K562 (cell line): ENCODE measurements around the gene ADGRL3. TPM values are rescaled to one million over a fixed set of nuclear protein-coding genes. Genes with fewer than 3 reads are reported as not detected.

Experiments
- ATAC-seq: fragments of 200-7000 bp; cut with Tn5 transposase; 3 replicates; pipeline ENCODE4 v1.9.1; 2020; ENCODE audit warnings: moderate library complexity
- BruUV-seq: library from RNA; stranded (reverse); fragments of 400-500 nt; replicated peaks from 2 replicates; lab custom pipeline; 2021; lab: Mats Ljungman, UMichigan
- CTCF ChIA-PET: fragments of 300-600 bp; formaldehyde crosslinking; extraction: SDS; loops from one replicate; lab custom pipeline; 2021; ENCODE audit warnings: low intra/inter-chr PET ratio; lab: Yijun Ruan, JAX
- POLR2A ChIA-PET: fragments of 300-600, 350-650 bp; sonication (Branson Sonifier 250); formaldehyde crosslinking; extraction: SDS; loops from one replicate; lab custom pipeline; 2021; ENCODE audit warnings: antibody characterized with exemption, inconsistent platforms; lab: Yijun Ruan, JAX
- DNase-seq, 4 experiments: peaks; one replicate each; pipeline versions ENCODE4 v3.0.0 to v3.0.0-alpha.2; 2011 to 2018; ENCODE audit warnings: low spot score in 3 of 4, mixed read lengths in 3 of 4; ENCODE audit errors: extremely low read depth in 1 of 4
- FAIRE-seq: peaks from 2 replicates; lab custom pipeline; 2011; peaks lifted over from hg19 to GRCh38; lab: Jason Lieb, UNC
- H2AFZ ChIP-seq: 2 replicates; pipeline ENCODE4 v1.6.0; 2011; ENCODE audit warnings: low read depth, low read length, control low read depth, inconsistent platforms
- H3K27ac ChIP-seq: fragments of 200-600 bp; 3 replicates; pipeline ENCODE4 v1.8.0; 2011; ENCODE audit warnings: low read depth, mild to moderate bottlenecking, control low read depth, inconsistent platforms, low read length, moderate library complexity, mixed read lengths; ENCODE audit errors: extremely low read depth
- H3K27me3 ChIP-seq, 2 experiments: fragments of 300-600 bp in 1 of 2; 2 replicates in 1 of 2; 3 replicates in 1 of 2; pipeline versions ENCODE4 v1.6.0 to v1.8.0; 2011; ENCODE audit warnings: inconsistent platforms in 2 of 2, low read length in 2 of 2, mild to moderate bottlenecking in 1 of 2, mixed read lengths in 1 of 2, moderate library complexity in 1 of 2; ENCODE audit not compliant: control insufficient read depth in 2 of 2, insufficient read depth in 2 of 2
- H3K36me3 ChIP-seq: fragments of 300-600 bp; 3 replicates; pipeline ENCODE4 v1.8.0; 2011; ENCODE audit warnings: mild to moderate bottlenecking, low read length, inconsistent platforms; ENCODE audit not compliant: control insufficient read depth, insufficient read depth
- H3K4me1 ChIP-seq, 2 experiments: fragments of 200-600 bp in 1 of 2; replicated peaks in 1 of 2; 2 replicates in 1 of 2; 3 replicates in 1 of 2; pipeline versions ENCODE4 v1.5.1 to v1.8.0; 2011; ENCODE audit warnings: inconsistent platforms in 2 of 2, low read length in 2 of 2, mild to moderate bottlenecking in 1 of 2, mixed read lengths in 1 of 2, moderate library complexity in 1 of 2; ENCODE audit not compliant: control insufficient read depth in 2 of 2, insufficient read depth in 2 of 2
- H3K4me2 ChIP-seq: 2 replicates; pipeline ENCODE4 v1.6.1; 2011; ENCODE audit warnings: low read length, control low read depth, inconsistent platforms, mixed read lengths; ENCODE audit not compliant: insufficient read depth
- H3K4me3 ChIP-seq: fragments of 200-600 bp; sonication (generic), shearing (Covaris generic); 2 replicates; pipeline ENCODE4 v1.5.1; 2016; ENCODE audit warnings: control low read depth, inconsistent platforms
- H3K79me2 ChIP-seq: fragments of 200-600 bp; 3 replicates; pipeline ENCODE4 v1.8.0; 2011; ENCODE audit warnings: low read length, inconsistent platforms; ENCODE audit not compliant: control insufficient read depth, insufficient read depth
- H3K9ac ChIP-seq, 2 experiments: 2 replicates each; pipeline versions ENCODE4 v1.6.0 to v1.6.1; 2011; ENCODE audit warnings: low read depth in 2 of 2, low read length in 2 of 2, control low read depth in 1 of 2, inconsistent platforms in 1 of 2, mild to moderate bottlenecking in 1 of 2, mixed read lengths in 1 of 2; ENCODE audit not compliant: insufficient read depth in 1 of 2
- H3K9me1 ChIP-seq: one replicate; pipeline ENCODE4 v1.6.0; 2011; ENCODE audit warnings: inconsistent platforms, mild to moderate bottlenecking, low read length, moderate library complexity; ENCODE audit not compliant: control insufficient read depth, insufficient read depth
- H3K9me3 ChIP-seq: replicated peaks from 2 replicates; pipeline ENCODE4 v1.5.1; 2011; ENCODE audit warnings: low read depth, low read length, inconsistent platforms; ENCODE audit not compliant: control insufficient read depth, insufficient read depth
- H4K20me1 ChIP-seq: replicated peaks from 2 replicates; pipeline ENCODE4 v1.6.1; 2011; ENCODE audit warnings: low read length, inconsistent platforms, mixed read lengths; ENCODE audit not compliant: control insufficient read depth, insufficient read depth
- CEBPG ChIP-seq, 3 experiments: fragments of 200-800 bp in 1 of 3; sonication (Bioruptor generic) in 1 of 3; sonication (generic) in 1 of 3; formaldehyde crosslinking in 1 of 3; IDR thresholded peaks in 2 of 3; conservative IDR thresholded peaks in 1 of 3; 2 replicates each; pipeline versions ENCODE4 v1.6.1 to v1.8.0; 2016 to 2022; ENCODE audit warnings: missing compliant biosample characterization in 2 of 3, missing genetic modification characterization in 2 of 3, mild to moderate bottlenecking in 1 of 3, missing genetic modification reagents in 1 of 3
- CHCHD3 ChIP-seq: fragments of 250-450 bp; sonication (Bioruptor Pico); IDR thresholded peaks from 2 replicates; pipeline ENCODE4 v2.1.2; 2022; ENCODE audit warnings: mild to moderate bottlenecking
- ETV6 ChIP-seq, 3 experiments: fragments of 150-350 bp in 1 of 3; sonication (generic) in 1 of 3; formaldehyde crosslinking in 1 of 3; IDR thresholded peaks; 2 replicates each; pipeline versions ENCODE4 v1.6.1 to v1.8.0; 2014 to 2022; ENCODE audit warnings: borderline replicate concordance in 2 of 3, low read depth in 2 of 3, antibody characterized with exemption in 1 of 3, low read length in 1 of 3, mild to moderate bottlenecking in 1 of 3, missing genetic modification reagents in 1 of 3
- MCM3 ChIP-seq: fragments of 450-650 bp; IDR thresholded peaks from 2 replicates; pipeline ENCODE4 v1.6.1; 2016
- MTA1 ChIP-seq: fragments of 450-650 bp; IDR thresholded peaks from 2 replicates; pipeline ENCODE4 v1.6.1; 2017; ENCODE audit warnings: borderline replicate concordance
- MTA2 ChIP-seq: fragments of 450-650 bp; IDR thresholded peaks from 2 replicates; pipeline ENCODE4 v1.6.1; 2016; ENCODE audit warnings: low read depth
- NCOA1 ChIP-seq: fragments of 450-650 bp; IDR thresholded peaks from 2 replicates; pipeline ENCODE4 v1.6.1; 2016; ENCODE audit warnings: low read depth
- NFE2L1 ChIP-seq: fragments of 450-650 bp; IDR thresholded peaks from 2 replicates; pipeline ENCODE4 v1.6.1; 2016; ENCODE audit warnings: missing genetic modification characterization, low read depth, mild to moderate bottlenecking, missing compliant biosample characterization, moderate library complexity, borderline replicate concordance
- NR1H2 ChIP-seq: sonication (generic); formaldehyde crosslinking; IDR thresholded peaks from 2 replicates; pipeline ENCODE4 v1.4.0; 2020; ENCODE audit warnings: mild to moderate bottlenecking, missing genetic modification reagents
- PHB ChIP-seq: fragments of 250-450 bp; sonication (Bioruptor Pico); IDR thresholded peaks from 2 replicates; pipeline ENCODE4 v1.5.0; 2021
- PHF21A ChIP-seq: fragments of 450-650 bp; IDR thresholded peaks from 2 replicates; pipeline ENCODE4 v1.6.1; 2017; ENCODE audit warnings: low read depth, borderline replicate concordance
- POLR2G ChIP-seq: fragments of 200-400 bp; formaldehyde crosslinking; IDR thresholded peaks from 2 replicates; pipeline ENCODE4 v1.6.1; 2017; ENCODE audit warnings: low read depth, mild to moderate bottlenecking, antibody characterized with exemption, low read length, moderate library complexity
- SMAD4 ChIP-seq: fragments of 250-450 bp; sonication (Bioruptor Pico); conservative IDR thresholded peaks from 2 replicates; pipeline ENCODE4 v1.8.0; 2021; ENCODE audit warnings: inconsistent platforms, mild to moderate bottlenecking, moderate library complexity
- TRIM24 ChIP-seq, 2 experiments: fragments of 450-650 bp; IDR thresholded peaks; 2 replicates each; pipeline ENCODE4 v1.6.1; 2016
- YY1 ChIP-seq, 3 experiments: IDR thresholded peaks; 2 replicates each; pipeline ENCODE4 v1.6.1; 2011; ENCODE audit warnings: low read length in 2 of 3, mild to moderate bottlenecking in 2 of 3, moderate library complexity in 2 of 3, borderline replicate concordance in 1 of 3, control low read depth in 1 of 3, low read depth in 1 of 3; ENCODE audit not compliant: insufficient read depth in 3 of 3, insufficient replicate concordance in 2 of 3, control insufficient read depth in 1 of 3, insufficient read length in 1 of 3; ENCODE audit errors: extremely low read depth in 1 of 3
- ZNF583 ChIP-seq: fragments of 250-450 bp; sonication (Bioruptor Pico); IDR thresholded peaks from 2 replicates; pipeline ENCODE4 v1.4.0; 2020
- WGBS: fragments of 100-300 bp; shearing (Covaris generic); methylation state at CpG from one replicate; pipeline ENCODE4 v1.1.6; 2016; ENCODE audit warnings: low coverage, mixed read lengths; ENCODE audit not compliant: insufficient coverage; ENCODE audit errors: missing lambda C conversion rate; 5-methylcytosine and 5-hydroxymethylcytosine counted together
- in situ Hi-C: fragments of 300-500 bp; cut with MboI; formaldehyde crosslinking; loops from 4 replicates; pipeline ENCODE4 v1.15.0; 2018; ENCODE audit warnings: inconsistent platforms, mixed read lengths
- intact Hi-C: fragments of 100-400 bp; cut with micrococcal nuclease; formaldehyde crosslinking; loops from 2 replicates; pipeline ENCODE4 v1.14.2; 2022
- polyA plus RNA-seq, 8 experiments: library from polyadenylated mRNA; depleted of rRNA in 4 of 8; stranded (reverse) in 5 of 8; unstranded in 3 of 8; fragments of >200 nt; fragmentation: Nextera tagmentation in 2 of 8; fragmentation: Illumina TruSeq in 1 of 8; extraction: Ambion mirVana in 2 of 8; extraction: Trizol in 1 of 8; gene quantifications; 2 replicates each; pipeline versions ENCODE4 v1.2.1 to v1.2.3, GENCODE V29; 2011 to 2014; ENCODE audit warnings: inconsistent platforms in 1 of 8, missing spikeins in 1 of 8
- total RNA-seq, 7 experiments: library from RNA; depleted of rRNA in 6 of 7; stranded (reverse); fragments of >200 nt in 6 of 7; fragmentation: Illumina TruSeq in 2 of 7; extraction: Trizol in 2 of 7; gene quantifications; 2 replicates each; pipeline versions ENCODE4 v1.2.1 to v1.2.3, GENCODE V29; 2011 to 2021; ENCODE audit warnings: low replicate concordance in 1 of 7

ADGRL3 gene
- total and polyA plus RNA-seq, 9 of the 15 experiments (the other 6 are each of a cell fraction or from before 2014, with no cell fraction given) = 0.03 to 0.14 (median 0.04) TPM; not detected in 2

- intact Hi-C loops = no loop called here
- H2AFZ ChIP-seq = no peak overlapping the region
- H4K20me1 ChIP-seq = no peaks in the 10 kb centered on the region
- no peaks in the 10 kb centered on the region for H3K79me2 ChIP-seq
- no peaks in the 10 kb centered on the region for H3K9me3 ChIP-seq
- H3K4me1 ChIP-seq = no peaks in the 10 kb centered on the region
- BruUV-seq = no TSS peak
- H3K4me3 ChIP-seq = no peak overlapping the region
- in situ Hi-C loops = no loop called here
- no peaks in the 10 kb centered on the region for H3K27me3 ChIP-seq
- ATAC-seq = no peak
- TF ChIP-seq MCM3 (no peak), YY1 (IDR thresholded peaks at IDR 0.05; ENCODE audit: borderline replicate concordance in 1 of 3, control insufficient read depth in 1 of 3, extremely low read depth in 1 of 3, insufficient read depth in 3 of 3, insufficient read length in 1 of 3, insufficient replicate concordance in 2 of 3, low read depth in 1 of 3, low read length in 2 of 3) (no peak), NR1H2 (no peak), PHF21A (no peak), NCOA1 (no peak), POLR2G (no peak), ZNF583 (no peak), PHB (CRISPR knock-in tag) (no peak), SMAD4 (no peak), MTA1 (no peak), MTA2 (no peak), CHCHD3 (no peak), ETV6 (IDR thresholded peaks at IDR 0.05; ENCODE audit: borderline replicate concordance in 1 of 2, low read depth in 2 of 2, low read length in 1 of 2) (no peak), ETV6 (CRISPR knock-in tag; IDR thresholded peaks at IDR 0.05; ENCODE audit: borderline replicate concordance) (no peak), CEBPG (CRISPR knock-in tag; IDR thresholded peaks at IDR 0.05) (no peak), CEBPG (tag; conservative IDR thresholded peaks at IDR 0.05 in 1 of 2, IDR thresholded peaks at IDR 0.05 in 1 of 2) (no peak), NFE2L1 (tag) (no peak), TRIM24 (IDR thresholded peaks at IDR 0.05) (no peak)
- no peak overlapping the region for H3K27ac ChIP-seq
- no peaks in the 10 kb centered on the region for H3K36me3 ChIP-seq
- no peak for FAIRE-seq
- H3K9ac ChIP-seq = no peak overlapping the region
- H3K4me2 ChIP-seq = no peak overlapping the region
- POLR2A ChIA-PET = no interaction called here
- WGBS = 0% methylated on average over 3 of the region's 3 CpGs
- H3K9me1 ChIP-seq = no peaks in the 10 kb centered on the region
- CTCF ChIA-PET = no interaction called here
- DNase-seq = no peak
Observed at GRCh38 chr4:61828960-61829359, 628.8 kb downstream of the ADGRL3 start.
